ENCODE results near the gene C2orf69. TPM values are rescaled to one million over a fixed set of nuclear protein-coding genes. Genes with fewer than 3 reads are reported as not detected.

C2orf69 gene
- total RNA-seq, 1 experiment from 2014 or later, result 8.3 TPM

GRCh38 chr2:199895406-199895805 lies 15.7 kb upstream of the C2orf69 start:
- Mint-ChIP-seq H3K9me3 (ENCODE audit: unreplicated experiment) (no peaks in the 10 kb centered on the region), H3K27me3 (ENCODE audit: insufficient read depth, unreplicated experiment) (no peaks in the 10 kb centered on the region), H3K4me1 (ENCODE audit: insufficient read depth, unreplicated experiment) (no peaks in the 10 kb centered on the region), H3K27ac (ENCODE audit: low read depth, unreplicated experiment) (no peak overlapping the region), H3K4me3 (ENCODE audit: unreplicated experiment) (no peak overlapping the region), H3K36me3 (ENCODE audit: insufficient read depth, unreplicated experiment) (no peaks in the 10 kb centered on the region)
- BruUV-seq (replicated peaks), result no TSS peak
- intact Hi-C loops (cut with micrococcal nuclease), result no loop called here
- ChIA-PET CTCF (no interaction called here), POLR2A (interaction anchor here (0.6 kb wide), 1 partner anchor 1716 kb away, joined by 3 read pairs; no protein-coding TSS in a partner anchor)
- no peak for DNase-seq (ENCODE audit: unreplicated experiment)
- TF ChIP-seq, protein P1, sequence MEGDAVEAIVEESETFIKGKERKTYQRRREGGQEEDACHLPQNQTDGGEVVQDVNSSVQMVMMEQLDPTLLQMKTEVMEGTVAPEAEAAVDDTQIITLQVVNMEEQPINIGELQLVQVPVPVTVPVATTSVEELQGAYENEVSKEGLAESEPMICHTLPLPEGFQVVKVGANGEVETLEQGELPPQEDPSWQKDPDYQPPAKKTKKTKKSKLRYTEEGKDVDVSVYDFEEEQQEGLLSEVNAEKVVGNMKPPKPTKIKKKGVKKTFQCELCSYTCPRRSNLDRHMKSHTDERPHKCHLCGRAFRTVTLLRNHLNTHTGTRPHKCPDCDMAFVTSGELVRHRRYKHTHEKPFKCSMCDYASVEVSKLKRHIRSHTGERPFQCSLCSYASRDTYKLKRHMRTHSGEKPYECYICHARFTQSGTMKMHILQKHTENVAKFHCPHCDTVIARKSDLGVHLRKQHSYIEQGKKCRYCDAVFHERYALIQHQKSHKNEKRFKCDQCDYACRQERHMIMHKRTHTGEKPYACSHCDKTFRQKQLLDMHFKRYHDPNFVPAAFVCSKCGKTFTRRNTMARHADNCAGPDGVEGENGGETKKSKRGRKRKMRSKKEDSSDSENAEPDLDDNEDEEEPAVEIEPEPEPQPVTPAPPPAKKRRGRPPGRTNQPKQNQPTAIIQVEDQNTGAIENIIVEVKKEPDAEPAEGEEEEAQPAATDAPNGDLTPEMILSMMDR (IDR thresholded peaks at IDR 0.05; ENCODE audit: unreplicated experiment), result no peak

GRCh38 chr2:199896617-199897016 lies 14.5 kb upstream of the C2orf69 start:
- BruUV-seq (replicated peaks), result no TSS peak
- H3K36me3 Mint-ChIP-seq (ENCODE audit: insufficient read depth, unreplicated experiment), result no peaks in the 10 kb centered on the region
- ChIA-PET POLR2A (no interaction called here), CTCF (interaction anchor here (0.5 kb wide), 1 partner anchor 44 kb away, joined by 5 read pairs; no protein-coding TSS in a partner anchor)
- no peaks in the 10 kb centered on the region for H3K4me1 Mint-ChIP-seq (ENCODE audit: insufficient read depth, unreplicated experiment)
- no peaks in the 10 kb centered on the region for H3K27me3 Mint-ChIP-seq (ENCODE audit: insufficient read depth, unreplicated experiment)
- H3K27ac Mint-ChIP-seq (ENCODE audit: low read depth, unreplicated experiment), result no peak overlapping the region
- no peak overlapping the region for H3K4me3 Mint-ChIP-seq (ENCODE audit: unreplicated experiment)
- DNase-seq (ENCODE audit: unreplicated experiment), result no peak
- intact Hi-C loops (cut with micrococcal nuclease), result no loop called here
- no peaks in the 10 kb centered on the region for H3K9me3 Mint-ChIP-seq (ENCODE audit: unreplicated experiment)
- TF ChIP-seq, protein P1 (IDR thresholded peaks at IDR 0.05; ENCODE audit: unreplicated experiment), result no peak

GRCh38 chr2:199901942-199902341 lies 9.2 kb upstream of the C2orf69 start:
- TF ChIP-seq, protein P1 (IDR thresholded peaks at IDR 0.05; ENCODE audit: unreplicated experiment), result no peak
- H3K36me3 Mint-ChIP-seq (ENCODE audit: insufficient read depth, unreplicated experiment), result no peaks in the 10 kb centered on the region
- no TSS peak for BruUV-seq (replicated peaks)
- no peak overlapping the region for H3K4me3 Mint-ChIP-seq (ENCODE audit: unreplicated experiment)
- no peak overlapping the region for H3K27ac Mint-ChIP-seq (ENCODE audit: low read depth, unreplicated experiment)
- ChIA-PET POLR2A (no interaction called here), CTCF (interaction anchor here (0.6 kb wide), 2 partner anchors 41 to 416 kb away, joined by 3 read pairs; no protein-coding TSS in a partner anchor)
- DNase-seq (ENCODE audit: unreplicated experiment), result no peak
- intact Hi-C loops (cut with micrococcal nuclease), result no loop called here
- no peaks in the 10 kb centered on the region for H3K4me1 Mint-ChIP-seq (ENCODE audit: insufficient read depth, unreplicated experiment)
- H3K9me3 Mint-ChIP-seq (ENCODE audit: unreplicated experiment), result no peaks in the 10 kb centered on the region
- H3K27me3 Mint-ChIP-seq (ENCODE audit: insufficient read depth, unreplicated experiment), result no peaks in the 10 kb centered on the region

GRCh38 chr2:199902486-199903110 lies 8.5 kb upstream of the C2orf69 start:
- no TSS peak for BruUV-seq (replicated peaks)
- Mint-ChIP-seq H3K4me1 (ENCODE audit: insufficient read depth, unreplicated experiment) (no peaks in the 10 kb centered on the region), H3K9me3 (ENCODE audit: unreplicated experiment) (no peaks in the 10 kb centered on the region), H3K36me3 (ENCODE audit: insufficient read depth, unreplicated experiment) (no peaks in the 10 kb centered on the region), H3K4me3 (ENCODE audit: unreplicated experiment) (no peak overlapping the region), H3K27me3 (ENCODE audit: insufficient read depth, unreplicated experiment) (no peaks in the 10 kb centered on the region), H3K27ac (ENCODE audit: low read depth, unreplicated experiment) (no peak overlapping the region)
- no peak for DNase-seq (ENCODE audit: unreplicated experiment)
- CTCF ChIA-PET, result interaction anchor here (1.8 kb wide), 1 partner anchor 24 kb away, joined by 3 read pairs; no protein-coding TSS in a partner anchor
- intact Hi-C loops (cut with micrococcal nuclease), result no loop called here
- POLR2A ChIA-PET, result no interaction called here
- TF ChIP-seq, protein P1 (IDR thresholded peaks at IDR 0.05; ENCODE audit: unreplicated experiment), result no peak

All from MCF 10A (cell line).